GM12878 (cell line): ENCODE data around the gene TLR1. TPM values are rescaled to one million over a fixed set of nuclear protein-coding genes. Genes with fewer than 3 reads are reported as not detected.

Source experiments
- ATAC-seq: fragments of 200-7000 bp; cut with Tn5 transposase; 3 replicates; pipeline ENCODE4 v1.9.1; 2020; ENCODE audit warnings: mild to moderate bottlenecking, moderate library complexity
- BruUV-seq: library from RNA; stranded (reverse); fragments of 400-500 nt; replicated peaks from 2 replicates; lab custom pipeline; 2021; lab: Mats Ljungman, UMichigan
- CTCF ChIA-PET: fragments of 300-600 bp; sonication (Branson Sonifier 250); formaldehyde crosslinking; extraction: SDS; loops from one replicate; lab custom pipeline; 2021; ENCODE audit warnings: inconsistent platforms; lab: Yijun Ruan, JAX
- POLR2A ChIA-PET: fragments of 350-600 bp; formaldehyde crosslinking; extraction: SDS; loops from one replicate; lab custom pipeline; 2021; ENCODE audit warnings: inconsistent platforms; lab: Charles Lee
- RAD21 ChIA-PET: fragments of 300-600 bp; sonication (Branson Sonifier 250); formaldehyde crosslinking; loops from one replicate; lab custom pipeline; 2023; ENCODE audit warnings: antibody characterized with exemption; ENCODE audit not compliant: unreplicated experiment; lab: Charles Lee
- SMC1A ChIA-PET: fragments of 300-600 bp; sonication (Branson Sonifier 250); formaldehyde crosslinking; loops from one replicate; lab custom pipeline; 2023; ENCODE audit not compliant: unreplicated experiment, uncharacterized antibody; lab: Charles Lee
- DNase-seq: peaks from one replicate; pipeline ENCODE4 v3.0.0-alpha.2; 2011; ENCODE audit warnings: low read depth, low spot score
- FAIRE-seq: peaks from 3 replicates; lab custom pipeline; 2011; peaks lifted over from hg19 to GRCh38; lab: Jason Lieb, UNC
- H2AFZ ChIP-seq: 2 replicates; pipeline ENCODE4 v1.6.0; 2011; ENCODE audit warnings: low read depth, low read length, control low read depth; ENCODE audit not compliant: control insufficient read depth
- H3K27ac ChIP-seq: 2 replicates; pipeline ENCODE4 v1.5.1; 2011; ENCODE audit warnings: control low read depth; ENCODE audit not compliant: control insufficient read depth, insufficient read depth
- H3K27me3 ChIP-seq, 2 experiments: replicated peaks in 1 of 2; 2 replicates each; pipeline versions ENCODE4 v1.6.0 to v1.6.1; 2011; ENCODE audit warnings: low read length in 1 of 2; ENCODE audit not compliant: control insufficient read depth in 2 of 2, insufficient read depth in 2 of 2
- H3K36me3 ChIP-seq, 2 experiments: 2 replicates each; pipeline ENCODE4 v1.5.1; 2011; ENCODE audit warnings: low read length in 1 of 2; ENCODE audit not compliant: control insufficient read depth in 2 of 2, insufficient read depth in 2 of 2
- H3K4me1 ChIP-seq: 2 replicates; pipeline ENCODE4 v1.6.1; 2011; ENCODE audit warnings: mild to moderate bottlenecking, low read length, moderate library complexity, mixed read lengths; ENCODE audit not compliant: control insufficient read depth, insufficient read depth
- H3K4me2 ChIP-seq: 2 replicates; pipeline ENCODE4 v1.6.0; 2011; ENCODE audit warnings: control low read depth; ENCODE audit not compliant: control insufficient read depth, insufficient read depth
- H3K4me3 ChIP-seq: fragments of 200-600 bp; sonication (generic); 2 replicates; pipeline ENCODE4 v1.5.1; 2016
- H3K79me2 ChIP-seq: 2 replicates; pipeline ENCODE4 v1.6.0; 2011; ENCODE audit warnings: low read length; ENCODE audit not compliant: control insufficient read depth, insufficient read depth
- H3K9ac ChIP-seq: 2 replicates; pipeline ENCODE4 v1.8.0; 2011; ENCODE audit warnings: low read length, control low read depth, mixed read lengths; ENCODE audit not compliant: control insufficient read depth, insufficient read depth
- H3K9me3 ChIP-seq: replicated peaks from 3 replicates; pipeline ENCODE4 v1.5.1; 2011; ENCODE audit warnings: mild to moderate bottlenecking, low read length; ENCODE audit not compliant: control insufficient read depth, insufficient read depth
- H4K20me1 ChIP-seq: 2 replicates; pipeline ENCODE4 v1.6.0; 2011; ENCODE audit not compliant: control insufficient read depth, insufficient read depth
- CBX5 ChIP-seq: sonication (generic); IDR thresholded peaks from 2 replicates; pipeline ENCODE4 v1.6.1; 2016; ENCODE audit warnings: low read depth, moderate library complexity, mild to moderate bottlenecking, inconsistent platforms
- PAX5 ChIP-seq: IDR thresholded peaks from 2 replicates; pipeline ENCODE4 v1.6.1; 2011; ENCODE audit warnings: low read depth, low read length, borderline replicate concordance
- RUNX3 ChIP-seq: IDR thresholded peaks from 2 replicates; pipeline ENCODE4 v1.6.1; 2012; ENCODE audit warnings: low read length, inconsistent platforms
- ZNF274 ChIP-seq: IDR thresholded peaks from one replicate; pipeline ENCODE4 v1.8.0; 2011; ENCODE audit not compliant: insufficient read length, insufficient read depth
- in situ Hi-C: fragments of 300-500 bp; cut with MboI; formaldehyde crosslinking; loops from 9 replicates; pipeline ENCODE4 v1.14.3; 2018; ENCODE audit warnings: mixed read lengths
- intact Hi-C: fragments of 100-400 bp; cut with micrococcal nuclease; formaldehyde crosslinking; loops from one replicate; pipeline ENCODE4 v1.14.2; 2022; ENCODE audit not compliant: unreplicated experiment
- polyA plus RNA-seq, 11 experiments: library from polyadenylated mRNA; depleted of rRNA in 4 of 11; unstranded in 6 of 11; stranded (reverse) in 5 of 11; fragments of >200 nt; fragmentation: Nextera tagmentation in 4 of 11; fragmentation: Illumina TruSeq in 1 of 11; extraction: Ambion mirVana in 4 of 11; extraction: Trizol in 1 of 11; gene quantifications; 1 replicate in 1 of 11; 2 replicates in 10 of 11; pipeline versions ENCODE4 v1.2.1 to v1.2.3, GENCODE V29; 2011 to 2016; ENCODE audit warnings: inconsistent platforms in 2 of 11, missing spikeins in 2 of 11, low read depth in 1 of 11
- small RNA-seq: library from RNA; depleted of rRNA; stranded (forward); fragments of <200 nt; gene quantifications from one replicate; pipeline ENCODE3, GENCODE V24; 2014
- total RNA-seq, 4 experiments: library from RNA; depleted of rRNA in 3 of 4; stranded (reverse); fragments of >200 nt in 3 of 4; fragmentation: Illumina TruSeq in 1 of 4; extraction: Trizol in 1 of 4; gene quantifications; 2 replicates each; pipeline versions ENCODE4 v1.2.1 to v1.2.3, GENCODE V29; 2013 to 2021

Gene TLR1
- total and polyA plus RNA-seq, 10 of the 15 experiments (the other 5 are each of a cell fraction or from before 2014, with no cell fraction given): 9.3 to 57.1 (median 20.4) TPM

GRCh38 chr4:38747629-38748028 lies 57.0 kb downstream of the TLR1 start:
- CTCF ChIA-PET: no interaction called here
- DNase-seq (no peak), ATAC-seq (no peak), FAIRE-seq (no peak)
- H3K79me2 ChIP-seq: no peaks in the 10 kb centered on the region
- intact Hi-C loops: no loop called here
- H3K4me3 ChIP-seq: no peak overlapping the region
- TF ChIP-seq PAX5: no peak
- no peak for TF ChIP-seq ZNF274
- TF ChIP-seq CBX5: peak; percentile 73; the same call in 1 of the 2 replicates
- no peak for TF ChIP-seq RUNX3
- H3K4me1 ChIP-seq: peaks cover 16% of the 10 kb centered on the region
- RAD21 ChIA-PET: no interaction called here
- POLR2A ChIA-PET: no interaction called here
- no peak overlapping the region for H3K27ac ChIP-seq
- H3K9ac ChIP-seq: no peak overlapping the region
- no peaks in the 10 kb centered on the region for H4K20me1 ChIP-seq
- H3K36me3 ChIP-seq: no peaks in the 10 kb centered on the region
- SMC1A ChIA-PET: no interaction called here
- in situ Hi-C loops: no loop called here
- no peak overlapping the region for H2AFZ ChIP-seq
- H3K4me2 ChIP-seq: no peak overlapping the region
- H3K27me3 ChIP-seq: no peaks in the 10 kb centered on the region
- H3K9me3 ChIP-seq: peaks cover 6% of the 10 kb centered on the region
- no TSS peak for BruUV-seq

Small RNAs within 50 kb of the gene (small RNA-seq; reads per million reads assigned to genes)
- gene RNA5SP158: not detected

Other genes with a start within 250 kb of the TLR1 start
- 2.2 and 2.3 TPM in 2 replicates for gene KLF3, start 140.6 kb downstream of the TLR1 start, total RNA-seq (2014; rRNA removed)
- 1.9 and 2.6 TPM in 2 replicates for gene KLF3, start 140.6 kb downstream of the TLR1 start, total RNA-seq (2014; rRNA removed; fragmentation: Illumina TruSeq; extraction: Trizol)
- 5.7 and 5.8 TPM in 2 replicates for gene KLF3, start 140.6 kb downstream of the TLR1 start, total RNA-seq (2021)
- 4.1 and 4.7 TPM in 2 replicates for gene KLF3, start 140.6 kb downstream of the TLR1 start, polyA plus RNA-seq (2011; rRNA removed)
- gene KLF3, start 140.6 kb downstream of the TLR1 start, polyA plus RNA-seq (2014; fragmentation: Illumina TruSeq; extraction: Trizol): 4.1 and 4.9 TPM in 2 replicates
- 1 to 10 TPM; 1.4 to 1.5 TPM for gene KLF3, start 140.6 kb downstream of the TLR1 start, polyA plus RNA-seq (2014; fragmentation: Nextera tagmentation; extraction: Ambion mirVana)
- gene KLF3, start 140.6 kb downstream of the TLR1 start, polyA plus RNA-seq (2014; rRNA removed): 2.4 TPM in 2 replicates
- gene KLF3, start 140.6 kb downstream of the TLR1 start, polyA plus RNA-seq (2016; fragmentation: Nextera tagmentation; extraction: Ambion mirVana): 1 to 10 TPM; 1.4 to 1.7 TPM
- gene TLR10, start 21.8 kb downstream of the TLR1 start, total RNA-seq (2014; rRNA removed): 82.7 and 109 TPM in 2 replicates
- gene TLR10, start 21.8 kb downstream of the TLR1 start, total RNA-seq (2014; rRNA removed; fragmentation: Illumina TruSeq; extraction: Trizol): 107 and 109 TPM in 2 replicates
- 50.4 and 52.8 TPM in 2 replicates for gene TLR10, start 21.8 kb downstream of the TLR1 start, total RNA-seq (2021)
- 149 and 243 TPM in 2 replicates for gene TLR10, start 21.8 kb downstream of the TLR1 start, polyA plus RNA-seq (2011; rRNA removed)
- 118 and 166 TPM in 2 replicates for gene TLR10, start 21.8 kb downstream of the TLR1 start, polyA plus RNA-seq (2014; fragmentation: Illumina TruSeq; extraction: Trizol)
- gene TLR10, start 21.8 kb downstream of the TLR1 start, polyA plus RNA-seq (2014; fragmentation: Nextera tagmentation; extraction: Ambion mirVana): 10 to 100 TPM; 31.5 to 41.8 TPM
- gene TLR10, start 21.8 kb downstream of the TLR1 start, polyA plus RNA-seq (2014; rRNA removed): 65.8 and 79.3 TPM in 2 replicates
- gene TLR10, start 21.8 kb downstream of the TLR1 start, polyA plus RNA-seq (2016; fragmentation: Nextera tagmentation; extraction: Ambion mirVana): 10 to 100 TPM; 45.9 to 47.1 TPM
- 15.4 and 18.1 TPM in 2 replicates for gene TLR6, start 52.0 kb upstream of the TLR1 start, total RNA-seq (2014; rRNA removed)
- gene TLR6, start 52.0 kb upstream of the TLR1 start, total RNA-seq (2014; rRNA removed; fragmentation: Illumina TruSeq; extraction: Trizol): 18.0 and 18.1 TPM in 2 replicates
- gene TLR6, start 52.0 kb upstream of the TLR1 start, total RNA-seq (2021): 19.1 and 22.4 TPM in 2 replicates
- 49.4 and 72.4 TPM in 2 replicates for gene TLR6, start 52.0 kb upstream of the TLR1 start, polyA plus RNA-seq (2011; rRNA removed)
- gene TLR6, start 52.0 kb upstream of the TLR1 start, polyA plus RNA-seq (2014; fragmentation: Illumina TruSeq; extraction: Trizol): 15.9 and 22.4 TPM in 2 replicates
- gene TLR6, start 52.0 kb upstream of the TLR1 start, polyA plus RNA-seq (2014; fragmentation: Nextera tagmentation; extraction: Ambion mirVana): 1 to 10 TPM; 1.1 to 1.5 TPM
- gene TLR6, start 52.0 kb upstream of the TLR1 start, polyA plus RNA-seq (2014; rRNA removed): 8.3 and 9.6 TPM in 2 replicates
- gene TLR6, start 52.0 kb upstream of the TLR1 start, polyA plus RNA-seq (2016; fragmentation: Nextera tagmentation; extraction: Ambion mirVana): 1 to 10 TPM; 2.3 to 2.9 TPM
- 4.0 and 4.1 TPM in 2 replicates for gene FAM114A1, start 63.0 kb upstream of the TLR1 start, total RNA-seq (2014; rRNA removed)
- gene FAM114A1, start 63.0 kb upstream of the TLR1 start, total RNA-seq (2014; rRNA removed; fragmentation: Illumina TruSeq; extraction: Trizol): 3.4 and 5.0 TPM in 2 replicates
- 5.0 and 5.4 TPM in 2 replicates for gene FAM114A1, start 63.0 kb upstream of the TLR1 start, total RNA-seq (2021)
- gene FAM114A1, start 63.0 kb upstream of the TLR1 start, polyA plus RNA-seq (2011; rRNA removed): 3.4 and 4.0 TPM in 2 replicates
- gene FAM114A1, start 63.0 kb upstream of the TLR1 start, polyA plus RNA-seq (2014; fragmentation: Illumina TruSeq; extraction: Trizol): 4.6 and 6.0 TPM in 2 replicates
- 1 to 10 TPM; 1.3 to 1.9 TPM for gene FAM114A1, start 63.0 kb upstream of the TLR1 start, polyA plus RNA-seq (2014; fragmentation: Nextera tagmentation; extraction: Ambion mirVana)
- gene FAM114A1, start 63.0 kb upstream of the TLR1 start, polyA plus RNA-seq (2014; rRNA removed): 4.3 and 6.2 TPM in 2 replicates
- gene FAM114A1, start 63.0 kb upstream of the TLR1 start, polyA plus RNA-seq (2016; fragmentation: Nextera tagmentation; extraction: Ambion mirVana): 1 to 10 TPM; 2.5 to 3.8 TPM
- 28.1 and 30.8 TPM in 2 replicates for gene TMEM156, start 227.6 kb upstream of the TLR1 start, total RNA-seq (2014; rRNA removed)
- 43.3 and 46.2 TPM in 2 replicates for gene TMEM156, start 227.6 kb upstream of the TLR1 start, total RNA-seq (2014; rRNA removed; fragmentation: Illumina TruSeq; extraction: Trizol)
- 18.4 and 20.8 TPM in 2 replicates for gene TMEM156, start 227.6 kb upstream of the TLR1 start, total RNA-seq (2021)
- 44.0 and 82.4 TPM in 2 replicates for gene TMEM156, start 227.6 kb upstream of the TLR1 start, polyA plus RNA-seq (2011; rRNA removed)
- gene TMEM156, start 227.6 kb upstream of the TLR1 start, polyA plus RNA-seq (2014; fragmentation: Illumina TruSeq; extraction: Trizol): 48.3 and 67.7 TPM in 2 replicates
- gene TMEM156, start 227.6 kb upstream of the TLR1 start, polyA plus RNA-seq (2014; fragmentation: Nextera tagmentation; extraction: Ambion mirVana): 10 to 100 TPM; 35.0 to 36.2 TPM
- 20.5 and 30.4 TPM in 2 replicates for gene TMEM156, start 227.6 kb upstream of the TLR1 start, polyA plus RNA-seq (2014; rRNA removed)
- 10 to 100 TPM; 22.4 to 27.2 TPM for gene TMEM156, start 227.6 kb upstream of the TLR1 start, polyA plus RNA-seq (2016; fragmentation: Nextera tagmentation; extraction: Ambion mirVana)